PC-9 (cell line): ENCODE results near the gene URB2.
"Not testable (repeated sequence)": the region's sequence is repeated elsewhere in the genome, so short reads cannot be mapped to it uniquely, and the experiment has no call there.

ENCODE experiments used
- EZH2 ChIP-seq: fragments of 200-600 bp; sonication (generic); IDR thresholded peaks from 2 replicates; pipeline ENCODE4 v1.8.0; 2017; ENCODE audit warnings: antibody characterized with exemption, low read depth
- TF ChIP-seq, protein P1 (sequence below): fragments of 200-600 bp; sonication (generic); conservative IDR thresholded peaks from 2 replicates; pipeline ENCODE4 v1.6.1; 2017; ENCODE audit warnings: mixed run types, antibody characterized with exemption, mild to moderate bottlenecking, moderate library complexity

DNA sequence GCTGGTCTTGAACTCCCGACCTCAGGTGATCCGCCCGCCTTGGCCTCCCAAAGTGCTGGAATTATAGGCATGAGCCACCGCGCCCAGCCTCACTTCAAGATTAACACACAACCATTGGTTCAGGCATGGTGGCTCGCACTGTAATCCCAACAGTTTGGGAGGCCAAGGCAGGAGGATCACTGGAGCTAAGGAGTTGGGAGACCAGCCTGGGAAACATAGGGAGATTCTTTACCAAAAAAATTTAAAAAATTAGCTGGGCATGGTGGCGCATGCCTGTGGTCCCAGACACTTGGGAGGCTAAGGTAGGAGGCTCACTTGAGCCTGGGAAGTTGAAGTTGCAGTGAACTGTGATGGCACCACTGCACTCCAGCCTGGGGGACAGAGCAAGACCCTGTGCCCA is 30.2 kb upstream of the URB2 start:
- TF ChIP-seq, protein P1, sequence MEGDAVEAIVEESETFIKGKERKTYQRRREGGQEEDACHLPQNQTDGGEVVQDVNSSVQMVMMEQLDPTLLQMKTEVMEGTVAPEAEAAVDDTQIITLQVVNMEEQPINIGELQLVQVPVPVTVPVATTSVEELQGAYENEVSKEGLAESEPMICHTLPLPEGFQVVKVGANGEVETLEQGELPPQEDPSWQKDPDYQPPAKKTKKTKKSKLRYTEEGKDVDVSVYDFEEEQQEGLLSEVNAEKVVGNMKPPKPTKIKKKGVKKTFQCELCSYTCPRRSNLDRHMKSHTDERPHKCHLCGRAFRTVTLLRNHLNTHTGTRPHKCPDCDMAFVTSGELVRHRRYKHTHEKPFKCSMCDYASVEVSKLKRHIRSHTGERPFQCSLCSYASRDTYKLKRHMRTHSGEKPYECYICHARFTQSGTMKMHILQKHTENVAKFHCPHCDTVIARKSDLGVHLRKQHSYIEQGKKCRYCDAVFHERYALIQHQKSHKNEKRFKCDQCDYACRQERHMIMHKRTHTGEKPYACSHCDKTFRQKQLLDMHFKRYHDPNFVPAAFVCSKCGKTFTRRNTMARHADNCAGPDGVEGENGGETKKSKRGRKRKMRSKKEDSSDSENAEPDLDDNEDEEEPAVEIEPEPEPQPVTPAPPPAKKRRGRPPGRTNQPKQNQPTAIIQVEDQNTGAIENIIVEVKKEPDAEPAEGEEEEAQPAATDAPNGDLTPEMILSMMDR, result not testable (repeated sequence)
- not testable (repeated sequence) for TF ChIP-seq EZH2
